HK-2 (cell line): ENCODE measurements around the gene SELENOI.
"Not testable (repeated sequence)": the region's sequence is repeated elsewhere in the genome, so short reads cannot be mapped to it uniquely, and the experiment has no call there.

Experiments
- DNase-seq: peaks from one replicate; pipeline ENCODE4 v3.0.0-alpha.2; 2018; ENCODE audit not compliant: unreplicated experiment

SELENOI gene

DNA sequence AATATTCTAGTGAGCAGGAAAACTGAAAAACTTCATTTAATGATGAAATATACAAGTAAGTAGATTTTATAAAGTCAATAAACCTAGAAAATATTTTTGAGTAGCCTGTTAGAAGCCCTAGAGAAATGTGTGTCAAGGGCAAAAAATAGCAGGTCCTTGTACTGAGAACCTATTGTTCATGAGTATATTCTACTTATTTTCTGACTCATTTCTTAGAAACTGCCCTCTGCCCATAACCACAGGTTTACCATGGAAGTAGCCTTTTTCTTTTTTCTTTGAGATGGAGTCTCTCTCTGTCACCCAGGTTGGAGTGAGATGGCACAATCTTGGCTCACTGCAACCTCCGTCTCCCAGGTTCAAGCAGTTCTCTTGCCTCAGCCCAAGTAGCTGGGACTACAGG, 19.4 kb upstream of the SELENOI start:
- DNase-seq = no peak

DNA sequence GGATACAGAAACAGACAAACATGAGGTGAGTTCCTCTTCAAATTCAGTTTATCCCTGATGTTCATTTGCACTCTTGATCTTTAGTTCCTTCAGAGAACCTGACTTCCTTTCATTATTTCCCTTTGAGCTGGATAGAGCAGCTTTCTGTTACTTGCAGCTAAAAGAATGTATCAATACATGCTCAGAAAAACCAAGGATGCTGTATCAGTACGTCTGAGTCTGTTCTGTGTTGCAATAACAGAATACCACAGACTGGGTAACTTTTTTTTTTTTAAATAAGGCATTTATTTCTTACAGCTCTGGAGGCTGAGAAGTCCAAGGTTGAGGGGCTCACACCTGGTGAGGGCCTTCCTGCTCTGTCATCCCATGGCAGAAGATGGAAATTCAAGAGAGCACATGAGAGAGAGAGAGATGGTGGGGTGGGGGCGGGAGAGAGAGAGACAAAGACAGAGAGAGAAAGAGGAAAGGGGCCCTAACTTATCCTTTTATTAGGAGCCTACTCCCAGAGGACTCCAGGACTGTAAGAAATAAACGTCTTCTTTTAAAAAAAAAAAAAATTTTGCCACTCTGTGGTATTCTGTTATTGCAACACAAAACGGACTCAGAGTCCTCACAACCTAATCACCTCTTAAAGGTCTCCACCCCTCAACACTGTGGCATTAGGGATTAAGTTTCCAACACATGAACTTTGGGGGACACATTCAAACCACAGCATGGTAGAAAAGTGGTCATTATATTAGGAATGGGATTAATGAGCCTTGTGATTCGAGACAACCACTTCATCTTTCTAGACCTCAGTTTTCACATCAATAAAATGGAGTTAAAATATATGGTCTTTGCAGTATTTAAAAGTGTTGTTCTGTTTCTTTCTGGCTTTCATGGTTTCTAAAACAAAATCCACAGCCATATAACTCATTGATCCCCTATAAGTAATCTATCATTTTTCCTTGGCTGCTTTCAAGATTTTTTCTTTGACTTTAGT, 18.4 kb upstream of the SELENOI start:
- no peak for DNase-seq

DNA sequence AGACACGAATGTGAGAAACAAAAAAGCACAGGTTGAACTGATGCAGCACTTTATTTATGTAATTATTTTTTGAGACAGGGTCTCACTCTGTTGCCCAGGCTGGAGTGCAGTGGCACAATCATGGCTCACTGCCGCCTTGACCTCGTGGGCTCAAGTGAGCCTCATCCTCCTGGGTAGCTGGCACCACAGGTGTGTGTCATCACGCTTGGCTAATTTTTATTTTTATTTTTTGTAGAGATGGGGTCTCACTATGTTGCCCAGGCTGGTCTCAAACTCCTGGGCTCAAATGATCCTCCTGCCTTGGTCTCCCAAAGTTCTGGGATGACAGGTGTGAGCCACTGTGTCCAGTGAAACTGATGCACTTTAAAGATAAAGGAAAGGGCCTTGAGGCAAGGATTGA, 16.9 kb upstream of the SELENOI start:
- DNase-seq = not testable (repeated sequence)

DNA sequence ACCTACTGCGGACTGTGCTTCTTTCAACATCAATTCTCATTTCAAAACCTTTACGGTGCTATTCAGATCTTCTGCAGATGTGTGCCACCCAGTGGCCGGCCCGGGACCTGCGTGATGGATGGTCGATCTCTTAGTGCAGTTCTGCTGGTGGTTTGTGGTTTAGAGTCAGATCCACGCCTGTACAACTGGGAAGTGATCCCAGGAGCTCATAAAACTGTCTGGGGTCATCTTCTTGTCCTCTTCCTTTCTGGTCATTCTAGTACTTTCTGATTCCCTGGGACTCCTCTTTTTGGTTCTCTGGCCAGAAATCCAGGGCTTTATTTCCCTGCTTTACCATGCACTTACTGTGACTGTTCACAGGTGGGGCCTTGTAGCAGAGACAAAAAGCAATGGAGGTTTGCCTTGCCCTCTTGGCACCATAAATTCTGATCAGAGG, 15.8 kb upstream of the SELENOI start:
- peak; percentile 74 for DNase-seq

- no peak for DNase-seq
These were observed 15.3 kb upstream of the SELENOI start for GRCh38 chr2:26330604-26331003.

DNA sequence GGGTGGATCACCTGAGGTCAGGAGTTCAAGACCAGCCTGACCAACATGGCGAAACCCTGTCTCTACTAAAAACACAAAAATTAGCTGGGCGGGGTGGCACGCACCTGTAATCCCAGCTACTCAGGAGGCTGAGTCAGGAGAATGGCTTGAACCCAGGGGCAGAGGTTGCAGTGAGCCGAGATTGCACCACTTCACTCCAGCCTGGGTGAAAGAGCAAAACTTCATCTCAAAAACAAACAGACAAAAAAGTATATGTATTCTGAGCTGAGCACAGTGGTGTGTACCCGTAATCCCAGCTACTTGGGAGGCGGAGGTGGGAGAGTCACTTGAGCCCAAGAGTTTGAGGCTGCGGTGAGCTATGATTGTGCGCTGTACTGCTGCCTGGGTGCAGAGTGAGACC, 14.6 kb upstream of the SELENOI start:
- DNase-seq = not testable (repeated sequence)

DNA sequence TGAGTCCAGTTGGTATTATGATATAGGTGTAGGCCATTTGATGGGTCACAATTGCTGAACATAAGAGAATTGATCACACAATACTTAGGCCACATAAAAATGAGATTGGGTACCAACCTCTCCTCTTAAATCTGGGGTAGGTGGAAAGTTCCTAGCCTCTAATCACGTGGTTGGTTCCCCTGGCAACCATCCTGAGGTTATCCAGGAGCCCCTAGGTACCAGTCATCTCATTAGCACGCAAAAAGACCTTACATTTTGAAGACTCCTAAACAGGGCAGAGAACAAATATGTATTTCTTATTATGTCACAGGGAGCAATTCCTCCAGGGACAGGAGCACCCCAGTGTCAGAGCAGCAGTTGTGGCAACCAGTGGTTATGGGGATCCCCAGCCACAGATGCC, 12.7 kb upstream of the SELENOI start:
- DNase-seq = no peak

GRCh38 chr2:26335231-26335630, 10.7 kb upstream of the SELENOI start:
- DNase-seq = no peak

- DNase-seq = no peak
These were observed 9.2 kb upstream of the SELENOI start for GRCh38 chr2:26336719-26337118.

GRCh38 chr2:26337298-26337697, 8.6 kb upstream of the SELENOI start:
- DNase-seq = no peak

GRCh38 chr2:26340831-26341230, 5.1 kb upstream of the SELENOI start:
- DNase-seq = no peak

GRCh38 chr2:26344581-26345282, 1.2 kb upstream of the SELENOI start:
- DNase-seq = peak; percentile 57

DNA sequence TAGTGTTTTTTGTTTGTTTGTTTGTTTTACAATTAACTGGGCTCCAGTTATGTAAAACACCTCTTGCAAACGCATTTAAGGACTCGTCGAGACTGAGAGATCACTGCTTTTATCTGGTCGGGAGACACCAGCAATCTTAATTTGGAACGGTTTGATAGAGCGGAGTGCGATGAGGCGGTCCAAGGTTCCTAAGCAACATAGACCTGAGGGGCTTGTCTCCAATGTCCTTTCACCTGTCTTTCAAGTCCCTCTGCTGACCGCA, 729 bp upstream of the SELENOI start:
- no peak for DNase-seq

DNA sequence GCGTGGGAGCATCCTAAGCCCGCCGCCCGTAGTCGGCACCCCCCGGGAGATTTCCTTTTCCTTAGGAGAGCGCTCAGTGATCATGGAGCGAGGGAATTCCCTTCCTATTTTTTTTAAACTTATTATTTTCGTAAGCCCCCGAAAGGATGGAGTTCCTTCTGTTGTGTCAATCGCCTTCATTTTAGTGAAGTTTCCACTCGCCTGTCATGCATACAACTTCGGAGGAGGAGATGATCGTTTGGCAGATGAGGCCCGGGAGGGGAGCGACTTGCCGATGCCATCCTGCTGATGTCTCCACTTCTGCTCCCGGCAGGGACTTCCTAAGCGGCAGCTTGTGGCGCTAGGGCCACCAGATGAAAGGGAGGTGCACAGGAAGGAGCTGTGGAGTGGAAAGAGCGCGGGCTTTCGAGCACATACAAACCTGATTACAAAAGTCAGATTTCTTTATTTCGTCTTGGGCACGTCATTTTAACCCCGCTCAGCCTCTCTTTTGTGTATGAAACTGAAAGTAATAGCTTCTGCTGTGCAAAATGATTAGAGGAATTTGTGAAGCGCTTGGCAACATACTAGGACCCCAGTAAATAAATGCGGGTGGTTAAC, 611 bp downstream of the SELENOI start, which contains the start of gene ADGRF3:
ADGRF3 (minus strand) TSS at position 336 of the 600 bp plus-strand sequence. CDS start 555 bp downstream, outside the sequence.
- DNase-seq = peak; percentile 54

DNA sequence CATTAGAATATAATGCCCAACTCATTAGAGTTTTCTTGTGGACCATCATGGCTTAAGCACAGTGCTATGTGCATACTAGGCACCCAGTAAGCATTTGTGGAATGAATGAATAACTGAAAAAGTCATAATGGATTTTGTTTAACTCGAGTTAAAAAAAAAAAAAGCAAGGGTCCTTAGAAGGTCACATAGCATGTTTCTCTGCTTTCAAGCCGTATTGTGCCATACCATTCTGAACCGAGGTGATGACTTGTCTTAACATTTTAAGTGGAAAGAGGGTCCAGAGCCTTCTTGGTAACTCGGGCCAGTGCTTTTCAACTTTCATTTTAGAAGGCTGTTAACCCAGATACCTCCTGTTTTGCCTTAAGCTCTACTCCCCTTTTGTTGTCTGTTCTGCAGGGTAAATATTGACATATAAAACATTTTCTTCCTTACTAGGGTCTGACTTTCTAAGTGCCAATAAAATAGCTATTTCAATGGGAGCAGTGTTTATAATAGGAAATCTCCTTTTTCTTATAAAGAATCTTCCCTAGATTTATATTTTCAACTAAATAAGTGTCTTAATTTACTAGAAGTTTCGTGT, 1.4 kb downstream of the SELENOI start:
- DNase-seq = no peak

DNA sequence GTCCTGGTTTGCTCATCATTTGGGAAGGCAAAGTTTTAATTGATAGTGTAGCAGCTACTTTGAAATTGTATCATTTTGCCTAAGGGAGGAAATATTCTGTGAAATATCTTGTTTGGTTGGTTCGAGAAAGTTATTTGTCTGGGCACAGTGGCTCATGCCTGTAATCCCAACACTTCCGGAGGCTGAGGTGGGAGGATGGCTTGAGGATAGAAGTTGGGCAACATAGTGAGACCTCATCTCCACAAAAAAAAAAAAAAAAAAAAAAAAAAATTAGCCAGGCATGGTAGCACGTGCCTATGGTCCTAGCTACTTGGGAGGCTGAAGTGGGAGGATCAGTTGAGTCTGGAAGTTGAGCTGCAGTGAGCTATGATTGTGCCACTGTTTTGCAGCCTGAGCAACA, 3.7 kb downstream of the SELENOI start:
- DNase-seq = no peak

DNA sequence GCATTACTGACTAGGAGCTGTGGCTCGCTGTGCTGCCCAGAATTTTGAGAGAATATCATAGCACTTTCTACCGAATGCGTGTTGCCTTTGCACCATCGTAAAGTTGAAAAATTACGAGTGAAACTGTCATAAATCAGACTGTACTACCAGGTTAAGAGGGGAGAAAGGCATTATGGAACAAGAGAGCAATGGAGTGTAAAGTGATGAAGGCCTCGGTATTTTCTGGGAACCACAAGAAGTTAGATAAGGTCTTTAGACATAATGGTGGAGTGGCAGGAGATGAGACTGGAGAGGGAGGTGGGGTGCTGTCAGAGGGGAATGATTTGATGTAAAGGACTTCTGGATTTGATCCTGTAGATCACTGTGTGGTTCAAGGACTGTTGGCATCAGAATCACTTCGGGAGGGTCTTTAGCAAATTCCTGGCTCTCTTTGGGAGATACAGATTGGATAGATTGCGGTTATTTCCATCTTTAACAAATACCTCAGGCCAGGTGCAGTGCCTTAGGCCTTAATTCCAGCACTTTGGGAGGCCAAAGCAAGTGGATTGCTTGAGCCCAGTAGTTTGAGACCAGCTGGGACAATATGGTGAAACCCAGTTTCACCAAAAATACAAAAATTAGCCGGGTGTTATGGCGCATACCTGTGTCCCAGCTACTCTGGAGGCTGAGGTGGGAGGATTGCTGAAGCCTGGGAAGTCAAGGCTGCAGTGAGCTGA, 5.6 kb downstream of the SELENOI start:
- DNase-seq = no peak

GRCh38 chr2:26352892-26353291, 6.9 kb downstream of the SELENOI start:
- peak; percentile 16 for DNase-seq

- DNase-seq = not testable (repeated sequence)
These were observed 8.5 kb downstream of the SELENOI start for GRCh38 chr2:26354469-26354868.

- peak; percentile 7 for DNase-seq
These were observed 9.4 kb downstream of the SELENOI start for GRCh38 chr2:26355038-26355995.
